Measurements from ENCODE around the gene FOXQ1.
"Not testable (repeated sequence)": the region's sequence is repeated elsewhere in the genome, so short reads cannot be mapped to it uniquely, and the experiment has no call there.

Gene FOXQ1

GRCh38 chr6:1314617-1315016 lies 2.7 kb downstream of the FOXQ1 start:
- H3K27ac ChIP-seq, result no peak overlapping the region
- TF ChIP-seq ZFX (IDR thresholded peaks at IDR 0.05; ENCODE audit: borderline replicate concordance), result no peak
- no peak for TF ChIP-seq CTCF (IDR thresholded peaks at IDR 0.05)

GRCh38 chr6:1315201-1315559 lies 3.3 kb downstream of the FOXQ1 start:
- no peak for TF ChIP-seq ZFX (IDR thresholded peaks at IDR 0.05; ENCODE audit: borderline replicate concordance)
- TF ChIP-seq CTCF (IDR thresholded peaks at IDR 0.05), result no peak

GRCh38 chr6:1315560-1316386 lies 3.9 kb downstream of the FOXQ1 start:
- no peak for TF ChIP-seq CTCF (IDR thresholded peaks at IDR 0.05)
- no peak overlapping the region for H3K27ac ChIP-seq

More at GRCh38 chr6:1315201-1315559, 3.3 kb downstream of the FOXQ1 start:
- no peak overlapping the region for H3K27ac ChIP-seq

- H3K27ac ChIP-seq, result no peak overlapping the region
- TF ChIP-seq CTCF (IDR thresholded peaks at IDR 0.05) (no peak), ZFX (IDR thresholded peaks at IDR 0.05; ENCODE audit: borderline replicate concordance) (no peak)
Measured at GRCh38 chr6:1316489-1316971, 4.6 kb downstream of the FOXQ1 start.

- H3K27ac ChIP-seq, result no peak overlapping the region
- TF ChIP-seq ZFX (IDR thresholded peaks at IDR 0.05; ENCODE audit: borderline replicate concordance) (no peak), CTCF (IDR thresholded peaks at IDR 0.05) (no peak)
Measured at GRCh38 chr6:1317302-1317815, 5.5 kb downstream of the FOXQ1 start.

GRCh38 chr6:1318036-1318435 lies 6.1 kb downstream of the FOXQ1 start:
- H3K27ac ChIP-seq, result no peak overlapping the region

GRCh38 chr6:1318584-1318983 lies 6.7 kb downstream of the FOXQ1 start:
- not testable (repeated sequence) for H3K27ac ChIP-seq

More at GRCh38 chr6:1318036-1318435, 6.1 kb downstream of the FOXQ1 start:
- no peak for TF ChIP-seq CTCF (IDR thresholded peaks at IDR 0.05)
- no peak for TF ChIP-seq ZFX (IDR thresholded peaks at IDR 0.05; ENCODE audit: borderline replicate concordance)

Data from 22Rv1 (cell line).